Sigmoid colon (tissue), 7 donors: Measurements from ENCODE around the gene CCDC188. TPM values are rescaled to one million over a fixed set of nuclear protein-coding genes. Genes with fewer than 3 reads are reported as not detected.

Source experiments
- DNase-seq: peaks from one replicate; pipeline ENCODE4 v3.0.0-alpha.2; 2019
- H3K27ac ChIP-seq, 4 donors: fragments of 200-600 bp; sonication (generic); one replicate each; pipeline ENCODE4 v1.5.1; 2016 to 2019; ENCODE audit warnings: mild to moderate bottlenecking in 1 of 4
- H3K27me3 ChIP-seq, 3 donors: fragments of 200-600 bp; sonication (generic); one replicate each; pipeline ENCODE4 v1.5.1; 2019; ENCODE audit warnings: mild to moderate bottlenecking in 1 of 3
- H3K36me3 ChIP-seq, 4 donors: fragments of 200-600 bp; sonication (generic); one replicate each; pipeline ENCODE4 v1.5.1; 2016 to 2019
- H3K4me1 ChIP-seq, 4 donors: fragments of 200-600 bp; sonication (generic); one replicate each; pipeline ENCODE4 v1.5.1; 2017 to 2019
- H3K4me3 ChIP-seq, 4 donors: fragments of 200-600 bp; sonication (generic); one replicate each; pipeline ENCODE4 v1.5.1; 2017 to 2019; ENCODE audit warnings: mild to moderate bottlenecking in 2 of 4, moderate library complexity in 1 of 4
- H3K9me3 ChIP-seq, 4 donors: fragments of 200-600 bp in 3 of 4; sonication (generic) in 3 of 4; one replicate each; pipeline versions ENCODE4 v1.5.1 to v1.6.1; 2013 to 2019
- CTCF ChIP-seq, 4 experiments: fragments of 450-650 bp in 3 of 4; fragments of 200-600 bp in 1 of 4; IDR thresholded peaks; one replicate each; pipeline ENCODE4 v1.5.1; 2016 to 2019; ENCODE audit warnings: antibody characterized with exemption in 4 of 4, mild to moderate bottlenecking in 3 of 4, moderate library complexity in 2 of 4
- EP300 ChIP-seq, 4 donors: sonication (generic); formaldehyde crosslinking; IDR thresholded peaks; one replicate each; pipeline ENCODE4 v1.6.1; 2017; ENCODE audit warnings: antibody characterized with exemption in 4 of 4
- POLR2A ChIP-seq, 2 donors: fragments of 450-650 bp; IDR thresholded peaks; one replicate each; pipeline ENCODE4 v1.6.1; 2016; ENCODE audit warnings: antibody characterized with exemption in 2 of 2, mild to moderate bottlenecking in 2 of 2, moderate library complexity in 2 of 2
- POLR2AphosphoS5 ChIP-seq, 4 donors: sonication (generic); formaldehyde crosslinking; IDR thresholded peaks; one replicate each; pipeline ENCODE4 v1.6.1; 2017; ENCODE audit warnings: antibody characterized with exemption in 4 of 4
- WGBS, 2 donors: extraction: QIAGEN DNeasy Blood & Tissue Kit; methylation state at CpG; one replicate each; pipeline ENCODE4 v1.1.7; 2013; 5-methylcytosine and 5-hydroxymethylcytosine counted together
- intact Hi-C: fragments of 100-400 bp; cut with DNase I; formaldehyde crosslinking; loops from one replicate; pipeline ENCODE4 v1.15.1; 2023
- polyA plus RNA-seq, 3 donors: library from polyadenylated mRNA; stranded (reverse); fragments of 200-250 nt; gene quantifications; one replicate each; pipeline ENCODE4 v1.2.3, GENCODE V29; 2013
- total RNA-seq, 4 donors: library from RNA; depleted of rRNA; stranded (reverse); fragments of >200 nt; gene quantifications; one replicate each; pipeline ENCODE4 v1.1.0, GENCODE V29; 2016
- donor health status: healthy with polysubstance abuse.
- donor health status: Bipolar disorder and iron deficiency.
- donor health status: healthy.

The CCDC188 gene
- total and polyA plus RNA-seq, 7 donors = 0.41 to 1.1 TPM; not detected in 5

GRCh38 chr22:20181884-20182236, 31.0 kb upstream of the CCDC188 start:
- 84 to 92% methylated on average over 18 of the region's 18 CpGs for WGBS, 2 donors
- no peaks in the 10 kb centered on the region for H3K36me3 ChIP-seq
- no peak for DNase-seq

GRCh38 chr22:20181194-20181883, 30.5 kb upstream of the CCDC188 start:
- no peak for DNase-seq
- no peak for TF ChIP-seq EP300 (IDR thresholded peaks at IDR 0.05)
- no peak for TF ChIP-seq CTCF (IDR thresholded peaks at IDR 0.05)
- no peak for TF ChIP-seq POLR2A (IDR thresholded peaks at IDR 0.05)
- TF ChIP-seq POLR2AphosphoS5 (IDR thresholded peaks at IDR 0.05) = no peak
- no peaks in the 10 kb centered on the region for H3K36me3 ChIP-seq
- H3K4me3 ChIP-seq = no peak overlapping the region
- H3K27ac ChIP-seq = no peak overlapping the region
- peaks cover 0 to 9% (median 0%) of the 10 kb centered on the region in 3 donors for H3K27me3 ChIP-seq
- intact Hi-C loops = no loop called here
- no peaks in the 10 kb centered on the region for H3K4me1 ChIP-seq
- WGBS, 2 donors = 19 to 71% methylated on average over 17 of the region's 17 CpGs
- no peaks in the 10 kb centered on the region for H3K9me3 ChIP-seq

More at GRCh38 chr22:20181884-20182236, 31.0 kb upstream of the CCDC188 start:
- peaks cover 0 to 9% (median 0%) of the 10 kb centered on the region in 3 donors for H3K27me3 ChIP-seq
- no peak overlapping the region for H3K27ac ChIP-seq
- H3K4me1 ChIP-seq = no peaks in the 10 kb centered on the region
- H3K4me3 ChIP-seq = no peak overlapping the region
- TF ChIP-seq EP300 (IDR thresholded peaks at IDR 0.05) (no peak), POLR2AphosphoS5 (IDR thresholded peaks at IDR 0.05) (no peak), CTCF (IDR thresholded peaks at IDR 0.05) (no peak), POLR2A (IDR thresholded peaks at IDR 0.05) (no peak)
- H3K9me3 ChIP-seq = no peaks in the 10 kb centered on the region
- intact Hi-C loops = no loop called here

GRCh38 chr22:20180640-20181039, 29.8 kb upstream of the CCDC188 start:
- TF ChIP-seq POLR2A (IDR thresholded peaks at IDR 0.05) (no peak), POLR2AphosphoS5 (IDR thresholded peaks at IDR 0.05) (no peak), EP300 (IDR thresholded peaks at IDR 0.05) (no peak), CTCF (IDR thresholded peaks at IDR 0.05) (no peak)
- DNase-seq = no peak
- intact Hi-C loops = no loop called here
- 72 to 81% methylated on average over 8 of the region's 8 CpGs for WGBS, 2 donors
- Histone ChIP-seq H3K9me3 (no peaks in the 10 kb centered on the region), H3K36me3 (no peaks in the 10 kb centered on the region), H3K4me1 (no peaks in the 10 kb centered on the region), H3K27me3 (peaks cover 0 to 2% (median 0%) of the 10 kb centered on the region in 3 donors), H3K27ac (no peak overlapping the region), H3K4me3 (no peak overlapping the region)

- intact Hi-C loops = no loop called here
- no peak overlapping the region for H3K27ac ChIP-seq
- 79 to 87% methylated on average over 13 of the region's 13 CpGs for WGBS, 2 donors
These were observed 29.4 kb upstream of the CCDC188 start for GRCh38 chr22:20180245-20180630.

More at GRCh38 chr22:20180245-20180630, 29.4 kb upstream of the CCDC188 start:
- TF ChIP-seq EP300 (IDR thresholded peaks at IDR 0.05) (no peak), POLR2AphosphoS5 (IDR thresholded peaks at IDR 0.05) (no peak), CTCF (IDR thresholded peaks at IDR 0.05) (no peak), POLR2A (IDR thresholded peaks at IDR 0.05) (no peak)
- no peaks in the 10 kb centered on the region for H3K27me3 ChIP-seq
- no peaks in the 10 kb centered on the region for H3K9me3 ChIP-seq
- no peak for DNase-seq
- no peak overlapping the region for H3K4me3 ChIP-seq
- no peaks in the 10 kb centered on the region for H3K36me3 ChIP-seq
- no peaks in the 10 kb centered on the region for H3K4me1 ChIP-seq
